ENCODE measurements around the gene KMT2B. TPM values are rescaled to one million over a fixed set of nuclear protein-coding genes. Genes with fewer than 3 reads are reported as not detected.

KMT2B gene
- total RNA-seq, 1 experiment from 2014 or later, result 32.2 TPM

- H3K79me2 ChIP-seq (ENCODE audit: low read depth), result no peaks in the 10 kb centered on the region
- H3K4me3 ChIP-seq, result no peak overlapping the region
- H3K4me2 ChIP-seq, result no peak overlapping the region
- no peaks in the 10 kb centered on the region; the same call in 1 of the 2 replicates for H3F3A ChIP-seq (ENCODE audit: insufficient read depth, low read depth)
- H4K20me1 ChIP-seq (ENCODE audit: insufficient read depth), result no peaks in the 10 kb centered on the region
- H2AFZ ChIP-seq, result no peak overlapping the region
- H3K9me3 ChIP-seq (ENCODE audit: insufficient read depth, low read depth), result no peaks in the 10 kb centered on the region
- intact Hi-C loops (cut with micrococcal nuclease; ENCODE audit: unreplicated experiment), result no loop called here
- H3K27me3 ChIP-seq (ENCODE audit: insufficient read depth, low read depth), result no peaks in the 10 kb centered on the region
- CTCF ChIA-PET, result no interaction called here
- H3K4me1 ChIP-seq (replicated peaks; ENCODE audit: insufficient read depth), result no peaks in the 10 kb centered on the region
- no peak for DNase-seq
- no peaks in the 10 kb centered on the region; the same call in 1 of the 2 replicates for H3K36me3 ChIP-seq (ENCODE audit: low read depth)
- no peak overlapping the region for H3K27ac ChIP-seq
- H3K9me2 ChIP-seq (ENCODE audit: insufficient read depth), result no peaks in the 10 kb centered on the region
- TF ChIP-seq CTCF (conservative IDR thresholded peaks at IDR 0.05) (no peak), EZH2 (IDR thresholded peaks at IDR 0.05; ENCODE audit: low read depth) (no peak)
- no TSS peak for BruUV-seq (replicated peaks)
- POLR2A ChIA-PET (ENCODE audit: unreplicated experiment), result no interaction called here
Measured at GRCh38 chr19:35731779-35732405, 14.1 kb downstream of the KMT2B start.

DNA sequence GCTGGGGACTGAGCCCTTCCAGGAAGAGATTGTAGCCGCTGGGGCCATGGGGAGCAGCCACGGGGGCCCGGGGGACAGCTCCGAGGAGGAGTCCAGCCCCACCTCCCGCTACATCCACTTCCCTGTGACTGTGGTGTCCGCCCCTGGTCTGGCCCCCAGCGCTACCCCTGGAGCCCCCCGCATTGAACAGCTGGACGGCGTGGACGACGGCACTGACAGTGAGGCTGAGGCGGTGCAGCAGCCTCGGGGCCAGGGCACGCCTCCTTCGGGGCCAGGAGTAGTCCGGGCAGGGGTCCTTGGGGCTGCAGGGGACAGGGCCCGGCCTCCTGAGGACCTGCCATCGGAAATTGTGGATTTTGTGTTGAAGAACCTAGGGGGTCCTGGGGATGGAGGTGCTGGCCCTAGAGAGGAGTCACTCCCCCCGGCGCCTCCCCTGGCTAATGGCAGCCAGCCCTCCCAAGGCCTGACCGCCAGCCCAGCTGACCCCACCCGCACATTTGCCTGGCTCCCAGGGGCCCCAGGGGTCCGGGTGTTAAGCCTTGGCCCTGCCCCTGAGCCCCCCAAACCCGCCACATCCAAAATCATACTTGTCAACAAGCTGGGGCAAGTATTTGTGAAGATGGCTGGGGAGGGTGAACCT lies 14.9 kb downstream of the KMT2B start:
- no peak for TF ChIP-seq EZH2 (IDR thresholded peaks at IDR 0.05; ENCODE audit: low read depth)
- TF ChIP-seq CTCF (conservative IDR thresholded peaks at IDR 0.05), result no peak
- H2AFZ ChIP-seq, result no peak overlapping the region
- CTCF ChIA-PET, result no interaction called here
- no peak overlapping the region for H3K4me2 ChIP-seq
- no peaks in the 10 kb centered on the region for H4K20me1 ChIP-seq (ENCODE audit: insufficient read depth)
- no peaks in the 10 kb centered on the region; the same call in 1 of the 2 replicates for H3K36me3 ChIP-seq (ENCODE audit: low read depth)
- H3K4me1 ChIP-seq (replicated peaks; ENCODE audit: insufficient read depth), result no peaks in the 10 kb centered on the region
- no peaks in the 10 kb centered on the region for H3K79me2 ChIP-seq (ENCODE audit: low read depth)
- POLR2A ChIA-PET (ENCODE audit: unreplicated experiment), result no interaction called here
- H3K27me3 ChIP-seq (ENCODE audit: insufficient read depth, low read depth), result no peaks in the 10 kb centered on the region
- no peaks in the 10 kb centered on the region for H3K9me3 ChIP-seq (ENCODE audit: insufficient read depth, low read depth)
- no TSS peak for BruUV-seq (replicated peaks)
- DNase-seq, result no peak
- H3F3A ChIP-seq (ENCODE audit: insufficient read depth, low read depth), result no peaks in the 10 kb centered on the region; the same call in 1 of the 2 replicates
- H3K27ac ChIP-seq, result no peak overlapping the region
- H3K9me2 ChIP-seq (ENCODE audit: insufficient read depth), result no peaks in the 10 kb centered on the region
- no peak overlapping the region for H3K4me3 ChIP-seq
- intact Hi-C loops (cut with micrococcal nuclease; ENCODE audit: unreplicated experiment), result no loop called here

- no peak for TF ChIP-seq CTCF (conservative IDR thresholded peaks at IDR 0.05)
- TF ChIP-seq EZH2 (IDR thresholded peaks at IDR 0.05; ENCODE audit: low read depth), result no peak
Measured at GRCh38 chr19:35733180-35734125, 15.7 kb downstream of the KMT2B start.

More at GRCh38 chr19:35733180-35734125, 15.7 kb downstream of the KMT2B start:
- no peak overlapping the region for H3K4me2 ChIP-seq
- no peak overlapping the region for H3K27ac ChIP-seq
- no peak for DNase-seq
- BruUV-seq (replicated peaks), result no TSS peak
- no peaks in the 10 kb centered on the region; the same call in 1 of the 2 replicates for H3K36me3 ChIP-seq (ENCODE audit: low read depth)
- POLR2A ChIA-PET (ENCODE audit: unreplicated experiment), result no interaction called here
- H3K4me1 ChIP-seq (replicated peaks; ENCODE audit: insufficient read depth), result no peaks in the 10 kb centered on the region
- no peaks in the 10 kb centered on the region; the same call in 1 of the 2 replicates for H3F3A ChIP-seq (ENCODE audit: insufficient read depth, low read depth)
- no peaks in the 10 kb centered on the region for H3K27me3 ChIP-seq (ENCODE audit: insufficient read depth, low read depth)
- CTCF ChIA-PET, result no interaction called here
- H3K9me2 ChIP-seq (ENCODE audit: insufficient read depth), result no peaks in the 10 kb centered on the region
- no peaks in the 10 kb centered on the region for H3K79me2 ChIP-seq (ENCODE audit: low read depth)
- intact Hi-C loops (cut with micrococcal nuclease; ENCODE audit: unreplicated experiment), result no loop called here
- no peaks in the 10 kb centered on the region for H4K20me1 ChIP-seq (ENCODE audit: insufficient read depth)
- no peak overlapping the region for H2AFZ ChIP-seq
- no peaks in the 10 kb centered on the region for H3K9me3 ChIP-seq (ENCODE audit: insufficient read depth, low read depth)
- H3K4me3 ChIP-seq, result no peak overlapping the region

All from PC-9 (cell line).